ENCODE data around the gene NRL. TPM values are rescaled to one million over a fixed set of nuclear protein-coding genes. Genes with fewer than 3 reads are reported as not detected.

The NRL gene
- polyA plus RNA-seq, 3 donors, result 1.1 to 1.5 (median 1.3) TPM

- Mint-ChIP-seq H3K27me3 (ENCODE audit: low read depth in 3 of 3) (peaks cover 0 to 3% (median 0%) of the 10 kb centered on the region in 3 donors), H3K4me1 (peaks cover 28% of the 10 kb centered on the region), H3K4me3 (no peak overlapping the region), H3K36me3 (peaks cover 60 to 77% of the 10 kb centered on the region in 2 donors), H3K9me3 (peaks cover 0 to 7% (median 2%) of the 10 kb centered on the region in 7 donors), H3K27ac (peak overlapping the region in 2 of 7 donors; percentile 4 to 51)
- Histone ChIP-seq H3K4me2 (replicated peaks; ENCODE audit: extremely low read depth, low read length, poor library complexity, severe bottlenecking) (no peak overlapping the region), H3K36me3 (replicated peaks in 1 of 2; ENCODE audit: control insufficient read depth in 1 of 2, insufficient read depth in 2 of 2, low read length in 2 of 2) (peaks cover 41 to 77% of the 10 kb centered on the region in 2 donors), H3K9ac (ENCODE audit: insufficient read depth, low read length, poor library complexity, severe bottlenecking) (no peak overlapping the region), H3K79me2 (ENCODE audit: insufficient read depth, low read length) (peaks cover 15% of the 10 kb centered on the region), H3K4me3 (replicated peaks in 1 of 3; ENCODE audit: low read depth in 2 of 3, low read length in 3 of 3) (no peak overlapping the region), H3K27me3 (ENCODE audit: control insufficient read depth in 2 of 2, insufficient read depth in 2 of 2, low read length in 2 of 2) (no peaks in the 10 kb centered on the region), H3K9me3 (replicated peaks in 1 of 2; ENCODE audit: control insufficient read depth in 1 of 2, insufficient read depth in 1 of 2, low read length in 2 of 2) (no peaks in the 10 kb centered on the region), H2AFZ (ENCODE audit: insufficient read depth, low read depth, low read length, poor library complexity, severe bottlenecking) (no peak overlapping the region), H3K27ac (ENCODE audit: low read depth in 1 of 2, low read length in 2 of 2) (peak overlapping the region in 1 of 2 donors; percentile 76), H3K4me1 (ENCODE audit: control insufficient read depth in 1 of 2, insufficient read depth in 2 of 2, low read length in 2 of 2) (peaks cover 23 to 26% of the 10 kb centered on the region in 2 donors), H4K20me1 (ENCODE audit: insufficient read depth, low read length) (peaks cover 12% of the 10 kb centered on the region)
- DNase-seq, result no peak
- WGBS (ENCODE audit: insufficient coverage), result no CpG with 5 or more reads among the region's 3 CpGs
- intact Hi-C loops (cut with micrococcal nuclease), result loop anchor here in 1 of 2 donors (10.0 kb wide), 1 partner anchor 116 kb away; the partner anchor contains the start of gene DHRS4L2
- no peak for TF ChIP-seq CTCF (IDR thresholded peaks at IDR 0.05)
Observed at GRCh38 chr14:24100982-24101494, 13.7 kb downstream of the NRL start.

GRCh38 chr14:24100197-24100981 lies 14.4 kb downstream of the NRL start:
- Mint-ChIP-seq H3K4me1 (peaks cover 32% of the 10 kb centered on the region), H3K9me3 (peaks cover 0 to 7% (median 2%) of the 10 kb centered on the region in 7 donors), H3K27ac (peak overlapping the region in 6 of 7 donors; percentile 74 to 89 (median 84)), H3K4me3 (no peak overlapping the region), H3K36me3 (peaks cover 60 to 77% of the 10 kb centered on the region in 2 donors), H3K27me3 (ENCODE audit: low read depth in 3 of 3) (peaks cover 0 to 3% (median under 1%) of the 10 kb centered on the region in 3 donors)
- WGBS (ENCODE audit: insufficient coverage), result 100% methylated on average over 2 of the region's 4 CpGs
- Histone ChIP-seq H3K4me1 (ENCODE audit: control insufficient read depth in 1 of 2, insufficient read depth in 2 of 2, low read length in 2 of 2) (peaks cover 29 to 33% of the 10 kb centered on the region in 2 donors), H3K4me2 (replicated peaks; ENCODE audit: extremely low read depth, low read length, poor library complexity, severe bottlenecking) (peak overlapping the region; percentile 30), H3K79me2 (ENCODE audit: insufficient read depth, low read length) (peaks cover 22% of the 10 kb centered on the region), H3K36me3 (replicated peaks in 1 of 2; ENCODE audit: control insufficient read depth in 1 of 2, insufficient read depth in 2 of 2, low read length in 2 of 2) (peaks cover 41 to 77% of the 10 kb centered on the region in 2 donors), H3K9ac (ENCODE audit: insufficient read depth, low read length, poor library complexity, severe bottlenecking) (no peak overlapping the region), H3K4me3 (replicated peaks in 1 of 3; ENCODE audit: low read depth in 2 of 3, low read length in 3 of 3) (peak overlapping the region in 1 of 3 experiments; percentile 9), H3K27me3 (ENCODE audit: control insufficient read depth in 2 of 2, insufficient read depth in 2 of 2, low read length in 2 of 2) (no peaks in the 10 kb centered on the region), H3K9me3 (replicated peaks in 1 of 2; ENCODE audit: control insufficient read depth in 1 of 2, insufficient read depth in 1 of 2, low read length in 2 of 2) (no peaks in the 10 kb centered on the region), H4K20me1 (ENCODE audit: insufficient read depth, low read length) (peaks cover 19% of the 10 kb centered on the region), H2AFZ (ENCODE audit: insufficient read depth, low read depth, low read length, poor library complexity, severe bottlenecking) (peak overlapping the region; percentile 12), H3K27ac (ENCODE audit: low read depth in 1 of 2, low read length in 2 of 2) (peak overlapping the region; percentile 61 to 76)
- peak in 2 of 3 donors; percentile 34 to 43 for DNase-seq
- no peak for TF ChIP-seq CTCF (IDR thresholded peaks at IDR 0.05)
- intact Hi-C loops (cut with micrococcal nuclease), result loop anchor here in 1 of 2 donors (10.0 kb wide), 1 partner anchor 116 kb away; the partner anchor contains the start of gene DHRS4L2

Measured in CD14-positive monocyte (primary cell).